K562 (cell line): ENCODE results near the gene IL13RA1.

ENCODE experiments used
- CBX8 ChIP-seq: fragments of 200-600 bp; sonication (generic); IDR thresholded peaks from 2 replicates; pipeline ENCODE4 v1.6.1; 2012; ENCODE audit warnings: borderline replicate concordance, mixed run types, low read depth, mild to moderate bottlenecking, moderate library complexity, mixed read lengths, low read length, control low read depth, inconsistent platforms; ENCODE audit not compliant: poor library complexity, severe bottlenecking; ENCODE audit errors: extremely low read depth
- CHD4 ChIP-seq: fragments of 200-600 bp; sonication (generic); IDR thresholded peaks from 3 replicates; pipeline ENCODE4 v1.6.1; 2012; ENCODE audit warnings: low read depth, mild to moderate bottlenecking, mixed read lengths, low read length, inconsistent platforms; ENCODE audit not compliant: insufficient read depth, insufficient replicate concordance, poor library complexity, severe bottlenecking
- E2F5 ChIP-seq: sonication (generic); formaldehyde crosslinking; IDR thresholded peaks from 2 replicates; pipeline ENCODE4 v1.8.0; 2022; ENCODE audit warnings: mild to moderate bottlenecking, missing genetic modification reagents
- EZH2 ChIP-seq: IDR thresholded peaks from 2 replicates; pipeline ENCODE4 v1.6.1; 2012; ENCODE audit warnings: low read depth, mild to moderate bottlenecking, inconsistent platforms, low read length, borderline replicate concordance
- HES1 ChIP-seq: fragments of 450-650 bp; IDR thresholded peaks from 2 replicates; pipeline ENCODE4 v1.6.1; 2016; ENCODE audit warnings: low read depth, mild to moderate bottlenecking, moderate library complexity
- JUND ChIP-seq, 2 experiments: IDR thresholded peaks; 2 replicates in 1 of 2; 3 replicates in 1 of 2; pipeline ENCODE4 v1.6.1; 2011; ENCODE audit warnings: borderline replicate concordance in 2 of 2, low read depth in 2 of 2, low read length in 2 of 2, improper control_type of control experiment in 1 of 2, missing biosample characterization in 1 of 2, missing genetic modification characterization in 1 of 2, missing genetic modification reagents in 1 of 2
- MYC ChIP-seq, 2 experiments: fragments of 250-450 bp in 1 of 2; sonication (Bioruptor Pico) in 1 of 2; IDR thresholded peaks; 2 replicates each; pipeline versions ENCODE4 v1.5.1 to v1.6.1; 2012 to 2021; ENCODE audit warnings: low read depth in 2 of 2, borderline replicate concordance in 1 of 2, improper control_type of control experiment in 1 of 2, low read length in 1 of 2, mild to moderate bottlenecking in 1 of 2, moderate library complexity in 1 of 2
- PBX2 ChIP-seq, 2 experiments: IDR thresholded peaks in 1 of 2; conservative IDR thresholded peaks in 1 of 2; 2 replicates each; pipeline ENCODE4 v1.6.1; 2016; ENCODE audit warnings: low read depth in 2 of 2, mild to moderate bottlenecking in 1 of 2, missing compliant biosample characterization in 1 of 2, missing genetic modification characterization in 1 of 2, moderate library complexity in 1 of 2
- POLR2A ChIP-seq: fragments of 450-650 bp; conservative IDR thresholded peaks from 2 replicates; pipeline ENCODE4 v1.6.1; 2016
- RBM39 ChIP-seq: fragments of 200-400 bp; formaldehyde crosslinking; optimal IDR thresholded peaks from 2 replicates; pipeline ENCODE3; 2018; ENCODE audit warnings: low read depth, low read length
- SLC30A9 ChIP-seq: fragments of 250-450 bp; sonication (Bioruptor Pico); IDR thresholded peaks from 2 replicates; pipeline ENCODE4 v1.8.0; 2022; ENCODE audit warnings: mild to moderate bottlenecking, moderate library complexity
- ZNF384 ChIP-seq: IDR thresholded peaks from 2 replicates; pipeline ENCODE4 v1.6.1; 2012; ENCODE audit warnings: low read depth, low read length, improper control_type of control experiment
- ZNF740 ChIP-seq, 3 experiments: fragments of 200-800 bp in 1 of 3; sonication (Bioruptor generic) in 1 of 3; sonication (generic) in 1 of 3; formaldehyde crosslinking in 1 of 3; IDR thresholded peaks; 2 replicates each; pipeline versions ENCODE4 v1.6.1 to v1.8.0; 2016 to 2022; ENCODE audit warnings: mild to moderate bottlenecking in 2 of 3, missing compliant biosample characterization in 2 of 3, missing genetic modification characterization in 2 of 3, missing genetic modification reagents in 1 of 3

GRCh38 chrX:118688935-118689334 is 38.5 kb upstream of the IL13RA1 start:
- TF ChIP-seq RBM39 (no peak), E2F5 (CRISPR knock-in tag) (no peak), ZNF384 (no peak), CHD4 (no peak), CBX8 (no peak), PBX2 (CRISPR knock-in tag; IDR thresholded peaks at IDR 0.05; ENCODE audit: low read depth) (no peak), PBX2 (tag; conservative IDR thresholded peaks at IDR 0.05; ENCODE audit: low read depth) (no peak), HES1 (no peak), EZH2 (no peak), ZNF740 (CRISPR knock-in tag; IDR thresholded peaks at IDR 0.05) (no peak), ZNF740 (tag; IDR thresholded peaks at IDR 0.05) (no peak), SLC30A9 (CRISPR knock-in tag) (no peak), MYC (IDR thresholded peaks at IDR 0.05; ENCODE audit: low read depth, low read length) (no peak), MYC (CRISPR knock-in tag; IDR thresholded peaks at IDR 0.05; ENCODE audit: borderline replicate concordance, low read depth) (no peak), POLR2A (no peak), JUND (IDR thresholded peaks at IDR 0.05; ENCODE audit: borderline replicate concordance, low read depth, low read length) (no peak), JUND (tag; IDR thresholded peaks at IDR 0.05; ENCODE audit: borderline replicate concordance, low read depth, low read length) (no peak)
